Fibroblast of lung (primary cell): ENCODE measurements around the gene INTS14. TPM values are rescaled to one million over a fixed set of nuclear protein-coding genes. Genes with fewer than 3 reads are reported as not detected.
"Not testable (repeated sequence)": the region's sequence is repeated elsewhere in the genome, so short reads cannot be mapped to it uniquely, and the experiment has no call there.

Experiments used
- DNase-seq, 2 donors: peaks; one replicate each; pipeline versions ENCODE4 v3.0.0 to v3.0.0-alpha.2; 2010; ENCODE audit warnings: low read depth in 2 of 2
- H2AFZ ChIP-seq: 2 replicates; pipeline ENCODE4 v1.5.1; 2012; ENCODE audit warnings: low read length, control low read depth, inconsistent platforms
- H3K27ac ChIP-seq: 2 replicates; pipeline ENCODE4 v1.5.1; 2011; ENCODE audit warnings: low read length, control low read depth; ENCODE audit not compliant: insufficient read depth
- H3K27me3 ChIP-seq: 2 replicates; pipeline ENCODE4 v1.5.1; 2011; ENCODE audit warnings: mild to moderate bottlenecking, low read length; ENCODE audit not compliant: control insufficient read depth, insufficient read depth
- H3K36me3 ChIP-seq: 2 replicates; pipeline ENCODE4 v1.5.1; 2011; ENCODE audit warnings: low read length; ENCODE audit not compliant: control insufficient read depth, insufficient read depth
- H3K4me1 ChIP-seq: 2 replicates; pipeline ENCODE4 v1.5.1; 2011; ENCODE audit warnings: low read length; ENCODE audit not compliant: control insufficient read depth, insufficient read depth; ENCODE audit errors: extremely low read depth
- H3K4me2 ChIP-seq: 2 replicates; pipeline ENCODE4 v1.5.1; 2011; ENCODE audit warnings: low read length, control low read depth; ENCODE audit not compliant: insufficient read depth; ENCODE audit errors: extremely low read depth
- H3K4me3 ChIP-seq, 4 experiments: fragments of 200-600 bp in 1 of 4; sonication (generic) in 1 of 4; replicated peaks in 1 of 4; 2 replicates each; pipeline ENCODE4 v1.5.1; 2011 to 2016; ENCODE audit warnings: low read length in 4 of 4, low read depth in 3 of 4, mild to moderate bottlenecking in 3 of 4, control low read depth in 2 of 4, inconsistent platforms in 1 of 4, mixed read lengths in 1 of 4; ENCODE audit not compliant: insufficient read depth in 1 of 4; ENCODE audit errors: control extremely low read depth in 1 of 4
- H3K79me2 ChIP-seq: 2 replicates; pipeline ENCODE4 v1.5.1; 2012; ENCODE audit warnings: mild to moderate bottlenecking, low read length, inconsistent platforms; ENCODE audit not compliant: control insufficient read depth, insufficient read depth
- H3K9ac ChIP-seq: 2 replicates; pipeline ENCODE4 v1.5.1; 2011; ENCODE audit warnings: mild to moderate bottlenecking, low read length, control low read depth; ENCODE audit not compliant: insufficient read depth
- H3K9me3 ChIP-seq: 2 replicates; pipeline ENCODE4 v1.5.1; 2012; ENCODE audit warnings: low read depth, low read length; ENCODE audit not compliant: control insufficient read depth, insufficient read depth
- H4K20me1 ChIP-seq: 2 replicates; pipeline ENCODE4 v1.5.1; 2011; ENCODE audit warnings: low read length; ENCODE audit not compliant: control insufficient read depth, insufficient read depth; ENCODE audit errors: extremely low read depth
- CTCF ChIP-seq, 2 donors: IDR thresholded peaks in 1 of 2; conservative IDR thresholded peaks in 1 of 2; 1 replicate in 1 of 2; 2 replicates in 1 of 2; pipeline ENCODE4 v1.5.1; 2011 to 2012; ENCODE audit warnings: low read length in 2 of 2, control low read depth in 1 of 2, inconsistent platforms in 1 of 2, low read depth in 1 of 2, mild to moderate bottlenecking in 1 of 2
- EZH2 ChIP-seq: IDR thresholded peaks from 2 replicates; pipeline ENCODE4 v1.5.1; 2012; ENCODE audit warnings: low read length, control low read depth, mild to moderate bottlenecking; ENCODE audit errors: missing control alignments
- polyA plus RNA-seq, 2 donors: library from polyadenylated mRNA; depleted of rRNA in 1 of 2; stranded (reverse) in 1 of 2; unstranded in 1 of 2; fragments of >200 nt; gene quantifications; 2 replicates each; pipeline ENCODE4 v1.2.1, GENCODE V29; 2011 to 2012; ENCODE audit warnings: missing spikeins in 1 of 2
- total RNA-seq: library from RNA; depleted of rRNA; stranded (reverse); fragments of >200 nt; gene quantifications from 2 replicates; pipeline ENCODE4 v1.2.1, GENCODE V29; 2014

The INTS14 gene
- total and polyA plus RNA-seq, 2 donors (not counting 1 experiment from before 2014, with no cell fraction given), result 31.5 to 55.9 TPM

GRCh38 chr15:65553691-65554090 is 57.2 kb downstream of the INTS14 start:
- H3K79me2 ChIP-seq, result peaks cover 13% of the 10 kb centered on the region
- no peak overlapping the region for H3K27ac ChIP-seq
- H3K36me3 ChIP-seq, result no peaks in the 10 kb centered on the region
- TF ChIP-seq EZH2, result no peak
- TF ChIP-seq CTCF (conservative IDR thresholded peaks at IDR 0.05 in 1 of 2, IDR thresholded peaks at IDR 0.05 in 1 of 2; ENCODE audit: low read depth in 1 of 2, low read length in 2 of 2), result no peak
- H3K9ac ChIP-seq, result no peak overlapping the region
- H3K4me2 ChIP-seq, result no peak overlapping the region
- DNase-seq, result no peak
- no peaks in the 10 kb centered on the region for H3K27me3 ChIP-seq
- no peak overlapping the region for H2AFZ ChIP-seq
- no peak overlapping the region for H3K4me3 ChIP-seq
- peaks cover 2% of the 10 kb centered on the region for H3K4me1 ChIP-seq
- no peaks in the 10 kb centered on the region for H4K20me1 ChIP-seq
- no peaks in the 10 kb centered on the region for H3K9me3 ChIP-seq

- peaks cover 16% of the 10 kb centered on the region for H3K79me2 ChIP-seq
- not testable (repeated sequence) for H3K4me2 ChIP-seq, H3K9me3 ChIP-seq, H3K9ac ChIP-seq, H3K4me3 ChIP-seq, H3K27me3 ChIP-seq, H3K27ac ChIP-seq, H3K36me3 ChIP-seq, H4K20me1 ChIP-seq, H2AFZ ChIP-seq, H3K4me1 ChIP-seq, DNase-seq
Measured at GRCh38 chr15:65552851-65553250, 58.1 kb downstream of the INTS14 start.

GRCh38 chr15:65551183-65551582 is 59.7 kb downstream of the INTS14 start:
- Histone ChIP-seq H3K4me1 (no peaks in the 10 kb centered on the region), H3K9me3 (no peaks in the 10 kb centered on the region), H3K36me3 (no peaks in the 10 kb centered on the region), H3K27me3 (no peaks in the 10 kb centered on the region), H2AFZ (no peak overlapping the region), H3K79me2 (peaks cover 20% of the 10 kb centered on the region), H3K27ac (no peak overlapping the region), H3K9ac (no peak overlapping the region), H3K4me3 (no peak overlapping the region), H3K4me2 (no peak overlapping the region), H4K20me1 (no peaks in the 10 kb centered on the region)
- TF ChIP-seq EZH2 (no peak), CTCF (conservative IDR thresholded peaks at IDR 0.05 in 1 of 2, IDR thresholded peaks at IDR 0.05 in 1 of 2; ENCODE audit: low read depth in 1 of 2, low read length in 2 of 2) (no peak)
- no peak for DNase-seq
